Hippocampal formation (tissue), 2 donors: ENCODE measurements around the gene SNTA1.
"Not testable (repeated sequence)": the region's sequence is repeated elsewhere in the genome, so short reads cannot be mapped to it uniquely, and the experiment has no call there.

Experiments
- DNase-seq, 2 donors: peaks; one replicate each; lab custom pipeline; 2025; lab: John Stamatoyannopoulos, UW

SNTA1 gene

DNA sequence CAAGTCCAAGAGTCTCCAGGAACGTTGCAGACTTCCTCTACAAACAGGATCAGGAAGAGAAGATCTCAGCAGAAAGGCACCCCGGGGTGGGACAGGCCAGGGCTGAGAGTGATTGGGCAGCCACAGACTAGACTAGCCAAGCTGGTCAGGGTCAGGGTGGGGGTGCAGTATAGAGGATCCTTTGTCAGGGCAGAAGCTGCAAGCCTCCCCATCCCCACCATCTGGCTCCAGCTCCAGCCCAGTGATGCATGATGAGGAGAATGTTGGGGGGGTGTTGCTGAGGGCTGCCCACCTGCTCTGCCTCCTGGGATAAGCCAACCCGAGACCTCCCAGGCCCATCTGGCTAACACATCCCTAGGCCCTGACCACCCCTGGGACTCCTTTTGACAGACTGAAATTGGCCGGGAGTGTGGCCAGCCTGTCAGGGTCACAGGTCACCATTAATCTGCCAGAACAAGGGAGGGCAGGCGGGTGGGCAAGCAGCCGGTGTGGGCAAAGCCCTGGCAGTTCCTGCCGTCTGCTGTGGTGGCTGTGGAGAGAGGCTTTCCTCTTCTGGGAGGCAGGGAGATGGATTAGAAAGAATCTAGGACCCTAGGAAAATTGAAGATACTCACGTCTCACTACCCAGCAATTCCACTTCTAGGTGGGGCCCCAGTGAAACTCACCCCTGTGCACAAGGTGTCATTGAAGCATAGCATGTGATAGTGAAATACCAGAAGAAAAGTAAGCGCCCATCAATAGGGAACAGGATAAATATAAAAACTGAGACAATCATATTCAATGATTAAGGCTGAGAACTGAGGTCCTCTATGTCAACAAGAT, 22.1 kb upstream of the SNTA1 start:
- DNase-seq: peak; percentile 87 to 88

DNA sequence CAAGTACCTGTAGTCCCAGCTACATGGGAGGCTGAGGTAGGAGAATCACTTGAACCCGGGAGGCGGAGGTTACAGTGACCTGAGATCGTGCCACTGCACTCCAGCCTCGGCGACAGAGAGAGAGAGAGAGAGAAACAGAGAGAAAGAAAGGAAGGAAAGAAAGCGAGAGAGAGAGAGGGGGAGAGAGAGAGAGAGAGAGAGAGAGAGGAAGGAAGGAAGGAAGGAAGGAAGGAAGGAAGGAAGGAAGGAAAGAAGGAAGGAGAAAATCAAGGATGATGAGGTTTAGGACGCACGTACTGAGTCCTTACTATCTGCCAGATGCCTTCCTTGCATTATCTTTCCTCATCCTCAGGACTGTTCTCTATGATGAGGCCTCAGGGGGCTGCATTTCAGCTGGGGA, 21.2 kb upstream of the SNTA1 start:
- DNase-seq: not testable (repeated sequence)

DNA sequence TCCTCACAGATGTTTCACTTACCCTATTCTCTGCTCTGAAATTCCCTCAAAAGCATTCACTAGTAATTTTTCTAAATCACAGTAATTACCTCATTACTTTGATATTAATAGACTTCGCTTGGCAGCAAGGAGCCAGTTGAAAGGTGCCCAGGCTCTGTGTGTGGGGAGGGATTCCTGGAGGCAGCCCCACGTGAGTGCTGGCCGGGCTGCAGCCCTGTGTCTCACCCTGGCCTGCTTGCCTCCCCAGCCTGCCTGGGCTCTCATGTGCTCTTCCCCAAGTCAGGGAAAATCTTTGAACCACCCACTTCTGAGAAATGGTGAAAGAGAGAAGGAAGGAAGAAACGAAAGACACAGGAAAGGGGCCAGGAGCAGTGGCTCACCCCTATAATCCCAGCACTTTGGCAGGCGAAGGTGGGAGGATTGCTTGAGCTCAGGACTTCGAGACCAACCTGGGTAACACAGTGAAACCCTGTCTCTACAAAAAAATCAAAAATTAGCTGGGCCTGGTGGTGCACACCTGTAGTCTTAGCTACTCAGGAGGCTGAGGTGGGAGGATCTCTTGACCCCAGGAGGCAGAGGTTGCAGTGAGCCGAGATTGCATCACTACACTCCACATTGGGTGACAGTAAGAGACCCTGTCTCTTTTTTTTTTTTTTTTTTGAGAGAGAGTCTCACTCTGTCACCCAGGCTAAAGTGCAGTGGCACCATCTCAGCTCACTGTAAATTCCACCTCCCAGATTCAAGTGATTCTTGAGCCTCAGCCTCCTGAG, 20.0 kb upstream of the SNTA1 start:
- no peak for DNase-seq

DNA sequence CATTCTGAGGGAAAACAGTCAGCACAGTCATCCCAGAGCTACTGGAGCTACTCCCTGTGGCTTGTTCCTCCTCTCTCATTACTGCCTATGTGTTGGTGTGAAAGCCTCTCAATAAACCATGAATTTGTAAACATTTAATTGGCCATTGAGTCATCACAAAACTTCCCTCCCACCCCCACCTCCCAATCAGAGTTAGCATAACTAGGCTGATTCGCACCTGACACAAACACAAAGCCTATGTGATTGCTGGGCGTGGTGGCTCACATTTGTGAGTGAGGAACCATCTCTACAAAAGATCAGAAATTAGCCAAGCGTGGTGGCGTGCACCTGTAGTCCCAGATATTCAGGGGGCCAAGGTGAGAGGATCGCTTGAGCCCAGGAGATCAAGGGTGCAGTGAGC, 17.1 kb upstream of the SNTA1 start:
- no peak for DNase-seq

DNA sequence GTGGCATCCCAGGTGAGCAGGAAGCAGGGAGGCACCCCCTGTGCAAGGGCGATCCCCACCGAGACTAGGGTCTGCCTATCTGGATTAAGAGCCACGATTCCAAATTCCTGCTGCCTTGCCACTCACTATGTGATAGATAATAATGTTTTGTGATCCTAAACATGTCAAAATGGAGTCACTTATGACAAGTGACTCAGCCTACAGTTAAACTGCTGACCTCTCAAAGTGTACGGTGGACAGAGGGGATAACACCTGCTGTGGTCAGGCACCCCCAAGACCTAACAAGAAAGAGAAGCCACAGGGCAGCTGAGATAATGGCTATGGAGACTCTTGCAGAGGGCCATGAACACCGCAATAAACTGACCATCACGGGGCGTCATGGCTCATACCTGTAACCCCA, 16.0 kb upstream of the SNTA1 start:
- no peak for DNase-seq

DNA sequence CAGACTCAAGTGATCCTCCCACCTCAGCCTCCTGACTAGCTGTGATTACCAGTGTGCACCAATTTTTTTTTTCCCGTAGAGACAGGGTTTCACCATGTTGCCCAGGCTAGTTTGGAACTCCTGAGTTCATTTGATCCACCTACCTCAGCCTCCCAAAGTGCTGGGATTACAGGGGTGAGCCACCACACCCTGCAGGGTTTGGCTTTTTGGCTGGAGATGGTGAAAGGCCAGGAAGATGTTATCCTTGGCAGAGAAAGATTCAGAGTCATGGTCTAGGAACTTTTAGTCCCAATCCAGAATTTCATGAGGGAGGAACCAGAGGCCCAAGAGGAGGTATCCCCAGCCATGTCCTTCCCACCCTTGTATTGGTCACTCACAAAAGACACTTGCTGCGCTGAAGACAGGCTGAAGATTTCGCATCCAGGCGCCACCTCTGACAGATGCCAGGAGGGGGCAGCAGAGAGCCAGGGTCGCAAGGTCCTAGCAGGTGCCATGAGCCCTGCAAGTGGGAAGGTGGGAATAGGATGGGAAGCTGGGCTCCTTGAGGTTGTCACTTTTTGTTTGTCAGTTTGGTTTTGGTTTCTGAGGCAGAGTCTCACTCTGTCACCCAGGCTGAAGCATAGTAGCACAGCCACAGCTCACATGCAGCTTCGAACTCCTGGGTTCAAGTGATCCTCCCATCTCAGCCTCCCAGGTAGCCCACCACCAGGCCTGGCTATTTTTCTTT, 13.5 kb upstream of the SNTA1 start:
- DNase-seq: peak; percentile 39 to 77

DNA sequence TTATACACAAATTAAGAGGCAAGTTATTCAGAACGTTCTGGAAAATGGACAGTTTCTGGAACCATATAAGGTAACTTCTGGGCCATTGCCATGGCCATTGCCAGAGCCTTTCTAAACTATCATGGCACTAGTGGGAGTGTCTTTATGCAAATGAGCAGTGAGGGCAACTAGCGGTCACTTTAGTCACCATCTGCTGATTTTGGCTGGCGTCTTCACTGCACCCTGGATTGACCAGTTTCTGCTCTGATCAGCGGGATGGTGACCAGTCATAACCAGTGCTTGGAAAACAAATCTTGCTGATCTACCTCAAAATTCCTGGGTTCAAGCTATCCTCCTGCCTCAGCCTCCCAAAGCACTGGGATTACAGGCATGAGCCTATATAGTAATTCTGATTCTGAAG, 7.3 kb upstream of the SNTA1 start:
- DNase-seq: no peak

DNA sequence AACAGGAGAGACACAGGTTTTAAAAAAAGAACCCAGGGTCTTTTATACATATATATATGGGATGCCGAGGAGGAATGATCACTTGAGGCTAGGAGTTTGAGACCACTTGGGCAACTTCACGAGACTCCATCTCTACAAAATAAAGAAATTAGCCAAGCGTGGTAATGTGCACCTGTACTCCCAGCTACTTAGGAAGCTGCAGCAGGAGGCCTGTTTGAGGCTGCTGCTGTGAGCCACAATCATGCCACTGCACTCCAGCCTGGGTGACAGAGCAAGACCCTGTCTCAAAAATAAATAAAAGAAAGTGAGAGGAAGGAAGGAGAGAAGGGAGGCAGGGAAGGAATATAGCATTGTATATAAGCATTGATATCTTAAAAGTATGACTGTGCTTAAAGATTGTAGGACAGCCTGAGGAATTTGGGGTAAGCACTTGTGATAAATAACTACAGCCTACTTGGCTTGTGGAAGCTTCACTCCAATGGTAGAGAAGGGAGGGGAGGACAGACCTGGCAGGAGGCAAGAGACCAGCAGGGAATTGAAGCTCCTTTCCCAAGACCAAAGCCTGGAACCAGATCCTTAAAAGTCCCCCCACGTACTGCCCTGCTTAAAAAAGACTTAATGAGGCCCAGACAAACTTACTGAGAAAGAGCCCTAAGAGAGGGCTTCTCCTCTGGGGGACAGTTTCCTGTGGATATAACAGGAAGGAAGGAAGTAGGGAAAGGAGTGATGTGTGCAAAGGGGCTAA, 2.5 kb upstream of the SNTA1 start:
- DNase-seq: peak in 1 of 2 donors; percentile 62

DNA sequence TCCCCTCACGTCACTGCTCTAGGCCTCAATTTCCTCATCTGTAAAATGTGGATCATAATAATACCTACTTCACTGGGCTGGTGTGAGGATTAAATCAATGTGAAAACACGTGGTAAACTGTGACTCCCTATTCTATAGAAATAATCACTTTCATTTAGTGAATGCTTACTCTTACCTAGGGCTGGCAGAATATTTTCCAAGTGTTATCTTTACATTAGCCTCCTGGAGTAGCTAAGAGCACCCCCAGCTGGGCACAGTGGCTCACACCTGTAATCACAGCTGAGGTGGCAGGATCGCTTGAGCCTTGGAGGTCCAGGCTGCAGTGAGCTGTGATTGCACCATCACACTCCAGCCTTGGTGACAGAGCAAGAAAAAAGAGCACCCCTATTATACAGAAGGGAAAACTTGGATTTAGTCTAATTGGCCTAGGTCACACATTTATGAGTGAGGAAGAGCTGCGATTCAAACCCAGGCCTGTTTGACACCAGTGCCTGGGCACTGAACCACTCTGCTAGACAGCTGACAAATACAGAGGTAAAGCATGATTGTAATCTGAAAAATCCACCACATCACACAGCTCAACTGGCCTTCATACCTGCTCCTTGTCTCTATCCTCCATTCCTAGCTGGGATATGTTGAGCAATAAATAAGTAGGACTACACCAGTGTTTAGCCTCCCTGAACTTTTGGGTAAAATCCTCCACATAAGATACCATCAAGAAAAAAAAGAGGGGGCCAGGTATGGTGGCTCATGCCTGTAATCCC, 1.4 kb upstream of the SNTA1 start:
- DNase-seq: no peak

DNA sequence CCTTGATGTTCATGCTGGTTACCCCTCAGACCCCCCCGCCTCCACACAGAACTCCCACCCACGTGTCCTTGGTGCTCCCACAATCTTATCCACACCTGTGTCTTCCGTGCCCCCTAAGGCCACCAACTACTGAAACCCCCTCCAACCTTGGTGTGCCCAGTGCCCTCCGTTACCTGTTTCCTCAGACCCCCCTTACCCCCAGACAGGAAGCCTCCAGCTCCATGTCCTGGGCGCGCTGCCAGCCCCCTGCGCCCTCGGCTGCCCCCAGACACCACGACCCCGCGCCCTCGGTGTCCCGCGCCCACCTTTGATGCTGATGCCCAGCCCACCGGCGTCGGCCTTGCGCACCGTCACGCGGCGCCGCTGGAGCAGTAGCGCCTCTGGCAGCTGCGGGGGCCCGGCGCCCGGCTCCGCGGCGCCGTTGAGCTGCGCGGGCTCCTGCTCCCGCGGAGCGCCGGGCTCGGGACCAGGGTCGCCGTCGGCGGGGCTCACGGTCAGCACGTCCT, 504 bp downstream of the SNTA1 start:
- DNase-seq: no peak

DNA sequence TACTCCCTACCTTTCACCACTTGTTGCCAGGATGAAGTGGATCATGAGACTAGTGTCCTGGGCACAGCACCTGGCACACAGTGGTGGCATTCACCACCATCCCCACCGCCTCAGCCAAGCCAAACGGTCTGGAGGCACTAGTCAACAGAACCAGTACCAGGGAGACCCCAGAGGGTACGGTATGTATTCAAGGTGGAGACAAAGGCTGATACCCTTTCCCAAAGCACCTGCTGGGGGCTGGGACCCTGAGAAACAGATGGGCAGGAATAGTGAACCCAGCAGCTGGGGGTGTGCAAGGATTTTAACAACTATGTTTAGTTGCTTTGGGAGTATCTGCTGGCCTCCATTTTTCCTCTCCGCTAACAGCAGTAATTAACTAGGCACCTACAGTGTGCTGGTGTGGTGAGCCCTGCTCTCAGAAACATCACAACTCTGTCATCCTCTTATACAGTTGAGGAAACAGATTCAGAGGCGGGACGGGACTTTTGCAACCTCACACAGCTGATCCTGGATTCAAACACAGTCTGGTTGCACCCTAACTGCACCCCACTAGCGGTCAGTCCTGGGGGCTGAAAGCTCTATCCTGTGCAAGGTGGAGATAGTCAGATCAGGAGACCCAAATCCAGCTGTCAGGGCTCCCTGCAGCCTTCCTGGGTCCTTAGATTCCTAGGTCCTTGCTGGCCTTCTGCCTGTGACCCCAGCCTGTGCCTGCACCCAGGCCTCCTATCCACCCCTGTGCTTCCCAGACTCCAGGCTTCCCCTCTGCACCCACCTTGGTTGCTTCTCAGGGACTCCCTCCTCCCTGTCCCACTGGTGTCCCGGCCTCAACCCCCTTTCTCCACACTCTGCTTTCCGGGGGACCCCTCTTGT, 1.2 kb downstream of the SNTA1 start:
- DNase-seq: no peak

DNA sequence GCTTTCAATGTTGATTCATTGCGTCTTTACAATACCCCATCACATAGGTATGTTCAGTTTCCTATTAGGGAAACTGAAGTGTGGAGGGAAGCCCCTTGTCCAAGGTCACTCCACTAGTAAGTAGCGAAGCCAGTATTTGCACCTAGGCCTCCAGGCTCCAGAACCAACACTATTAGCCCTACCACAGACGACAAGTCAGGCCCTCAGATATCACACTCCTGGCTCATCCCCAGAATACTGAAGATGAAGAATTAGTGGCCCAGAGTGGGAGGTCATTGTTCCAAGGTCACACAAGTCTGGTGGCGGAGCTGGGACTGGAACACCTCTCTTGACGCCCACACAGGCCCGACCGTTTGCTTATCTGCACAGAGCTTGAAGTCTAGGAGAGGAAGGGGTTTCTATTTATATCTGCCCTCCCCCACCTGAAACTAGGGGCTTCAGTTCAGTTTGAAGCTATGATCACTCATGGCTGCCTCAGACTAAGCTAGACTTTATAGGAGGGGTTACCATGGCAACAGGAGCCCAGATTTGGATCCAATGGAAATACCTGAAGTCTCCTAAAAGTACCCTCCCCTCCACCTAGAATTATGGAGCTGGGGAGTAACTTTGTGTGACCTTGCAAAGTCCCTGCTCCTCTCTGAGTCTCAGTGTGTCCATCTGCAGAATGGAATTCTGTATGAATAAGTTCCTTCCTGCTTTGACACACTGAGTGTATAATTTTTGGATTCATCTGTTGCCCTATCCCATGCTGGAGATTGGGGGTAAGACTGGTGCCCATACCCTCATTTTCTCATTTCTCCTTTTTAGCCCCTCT, 2.2 kb downstream of the SNTA1 start:
- DNase-seq: no peak

DNA sequence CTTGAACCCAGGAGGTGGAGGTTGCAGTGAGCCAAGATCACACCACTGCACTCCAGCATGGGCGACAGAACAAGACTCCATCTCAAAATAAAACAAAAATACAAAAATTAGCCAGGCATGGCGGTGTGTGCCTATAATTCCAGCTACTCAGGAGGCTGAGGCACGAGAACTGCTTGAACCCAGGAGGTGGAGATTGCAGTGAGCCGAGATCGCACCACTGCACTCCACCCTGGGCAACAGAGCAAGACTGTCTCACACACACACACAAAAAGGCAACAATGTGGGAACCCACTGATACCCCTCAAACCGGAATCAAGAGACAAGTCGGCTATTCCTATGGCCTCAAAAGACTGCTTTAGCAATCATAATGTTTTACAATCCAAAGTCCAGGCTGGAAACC, 3.0 kb downstream of the SNTA1 start:
- not testable (repeated sequence) for DNase-seq

DNA sequence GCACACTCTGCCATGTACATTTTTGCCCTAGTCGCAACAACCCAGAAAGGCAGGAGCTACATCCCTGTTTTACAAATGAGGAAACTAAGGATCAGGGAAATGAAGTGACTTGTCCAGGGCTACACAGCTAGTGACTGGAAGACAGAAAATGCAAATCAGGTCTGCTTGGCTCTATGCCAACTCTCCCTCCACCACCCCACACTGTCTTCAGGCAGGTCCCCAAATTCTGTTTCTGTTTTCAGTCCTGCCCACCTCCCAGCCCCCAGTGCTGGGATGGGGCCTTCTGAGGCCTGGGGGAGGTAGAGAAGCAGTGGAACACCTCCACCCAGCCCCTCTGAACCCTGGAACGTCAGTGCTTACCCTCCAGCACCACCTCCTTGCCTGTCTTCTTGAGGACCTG, 5.1 kb downstream of the SNTA1 start:
- DNase-seq: no peak

DNA sequence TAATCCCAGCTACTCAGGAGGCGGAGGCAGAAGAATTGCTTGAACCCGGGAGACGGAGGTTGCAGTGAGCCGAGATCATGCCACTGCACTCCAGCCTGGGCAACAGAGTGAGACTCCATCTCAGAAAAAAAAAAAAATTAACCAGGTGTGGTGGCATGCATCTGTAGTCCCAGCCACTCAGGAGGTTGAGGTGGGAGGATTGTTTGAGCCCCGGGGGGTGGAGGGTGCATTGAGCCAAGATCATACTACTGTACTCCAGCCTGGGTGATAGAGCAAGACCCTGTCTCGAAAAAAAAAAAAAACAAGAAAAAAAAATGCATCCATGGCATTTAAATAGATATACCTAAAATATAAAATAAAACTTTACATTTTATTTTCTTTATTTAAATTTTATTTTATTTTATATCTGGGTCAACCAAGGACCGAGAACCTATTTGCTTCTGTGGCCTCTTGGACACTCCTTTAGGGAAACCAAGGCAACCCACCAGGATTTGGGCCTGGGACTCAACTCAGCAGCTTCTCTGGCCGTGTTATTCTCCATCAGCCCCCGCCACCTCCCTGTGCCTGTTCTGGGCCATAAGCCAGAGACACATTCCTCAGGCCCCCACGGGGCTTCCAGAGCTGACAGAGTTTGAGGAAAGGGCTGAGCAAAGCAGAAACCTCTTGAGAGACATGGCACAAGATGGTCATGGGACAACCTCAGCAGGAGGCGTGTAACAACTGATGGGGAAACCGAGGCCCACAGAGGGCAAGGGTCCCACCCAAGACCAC, 6.2 kb downstream of the SNTA1 start:
- DNase-seq: peak; percentile 25 to 46

DNA sequence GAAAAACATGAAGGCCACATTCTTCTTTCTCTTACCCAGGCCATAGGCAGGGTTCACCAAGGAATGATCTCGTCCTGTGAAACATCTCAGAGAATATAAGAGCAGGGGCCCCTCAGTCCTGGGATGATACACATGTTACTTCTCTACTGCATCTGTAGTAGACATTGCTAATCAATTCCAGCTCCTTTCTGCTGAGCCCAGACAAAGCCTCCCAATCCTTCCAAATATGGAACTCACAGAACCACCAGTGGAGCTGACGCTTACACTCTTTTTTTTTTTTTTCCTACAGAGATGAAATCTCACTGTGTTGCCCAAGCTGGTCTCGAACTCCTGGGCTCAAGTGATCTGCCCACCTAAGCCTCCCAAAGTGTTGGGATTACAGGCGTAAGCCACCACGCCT, 9.1 kb downstream of the SNTA1 start:
- no peak for DNase-seq

DNA sequence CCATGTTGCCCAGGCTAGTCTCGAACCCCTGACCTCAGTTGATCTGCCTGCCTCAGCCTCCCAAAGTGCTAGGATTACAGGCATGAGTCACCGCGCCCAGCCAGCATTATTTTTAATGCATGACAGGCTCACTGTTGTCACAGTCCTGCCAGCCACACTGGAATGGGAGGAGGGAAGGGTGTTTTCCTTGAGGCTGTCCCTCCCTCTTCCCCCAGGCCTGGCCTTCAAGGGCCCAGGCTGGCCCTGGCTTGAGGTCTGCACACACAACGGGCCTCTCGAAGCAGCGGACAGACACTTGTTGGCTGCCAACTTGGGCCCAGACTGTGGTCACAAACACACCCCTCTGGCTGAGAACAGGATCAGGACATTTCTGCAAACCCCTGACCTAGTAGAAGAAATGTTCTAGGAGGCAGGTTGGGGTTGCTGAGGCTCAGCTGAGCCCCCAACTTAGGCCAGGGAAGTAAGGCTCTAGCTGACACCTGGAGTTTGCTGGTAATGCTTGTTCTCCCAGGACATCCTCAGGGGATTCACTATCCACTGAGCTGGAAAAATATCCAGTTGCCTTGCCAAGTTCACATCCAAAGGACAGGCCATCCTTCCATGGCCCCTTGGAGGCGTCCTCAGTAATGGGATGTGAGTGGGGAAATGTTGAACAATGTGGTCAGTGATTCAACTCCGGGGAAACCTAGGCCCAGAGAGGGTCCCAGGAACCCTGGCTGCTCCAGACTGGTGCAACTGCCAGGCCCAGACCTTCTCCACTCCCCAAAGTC, 9.9 kb downstream of the SNTA1 start:
- DNase-seq: peak; percentile 29 to 45
